HTERT RPE-1 (cell line): ENCODE results near the gene KCNK3.

Experiments
- in situ Hi-C: fragments of 300-500 bp; cut with MboI; formaldehyde crosslinking; loops from 4 replicates; pipeline ENCODE4 v1.14.3; 2020; ENCODE audit warnings: low sequenced_read_pairs

Gene KCNK3

GRCh38 chr2:26727641-26728561, 35.4 kb downstream of the KCNK3 start:
- in situ Hi-C loops, result loop anchor here (25.0 kb wide), 1 partner anchor 116 kb away; no protein-coding TSS in a partner anchor

- in situ Hi-C loops, result loop anchor here (25.0 kb wide), 1 partner anchor 117 kb away; no protein-coding TSS in a partner anchor
Measured at GRCh38 chr2:26729311-26729710, 36.8 kb downstream of the KCNK3 start.

- in situ Hi-C loops, result loop anchor here (25.0 kb wide), 1 partner anchor 118 kb away; no protein-coding TSS in a partner anchor
Measured at GRCh38 chr2:26730549-26731344, 38.2 kb downstream of the KCNK3 start.

- in situ Hi-C loops, result loop anchor here (25.0 kb wide), 1 partner anchor 119 kb away; no protein-coding TSS in a partner anchor
Measured at GRCh38 chr2:26731714-26732113, 39.2 kb downstream of the KCNK3 start.

- in situ Hi-C loops, result loop anchor here (25.0 kb wide), 1 partner anchor 120 kb away; no protein-coding TSS in a partner anchor
Measured at GRCh38 chr2:26732446-26732845, 39.9 kb downstream of the KCNK3 start.

GRCh38 chr2:26733413-26733812, 40.9 kb downstream of the KCNK3 start:
- in situ Hi-C loops, result loop anchor here (25.0 kb wide), 1 partner anchor 121 kb away; no protein-coding TSS in a partner anchor

- in situ Hi-C loops, result loop anchor here (25.0 kb wide), 1 partner anchor 123 kb away; no protein-coding TSS in a partner anchor
Measured at GRCh38 chr2:26735097-26735496, 42.6 kb downstream of the KCNK3 start.

- in situ Hi-C loops, result loop anchor here (25.0 kb wide), 1 partner anchor 124 kb away; no protein-coding TSS in a partner anchor
Measured at GRCh38 chr2:26735883-26736588, 43.5 kb downstream of the KCNK3 start.

- in situ Hi-C loops, result loop anchor here (25.0 kb wide), 1 partner anchor 125 kb away; no protein-coding TSS in a partner anchor
Measured at GRCh38 chr2:26737221-26737620, 44.7 kb downstream of the KCNK3 start.

GRCh38 chr2:26738481-26738880, 46.0 kb downstream of the KCNK3 start:
- in situ Hi-C loops, result loop anchor here (25.0 kb wide), 1 partner anchor 126 kb away; no protein-coding TSS in a partner anchor

- in situ Hi-C loops, result loop anchor here (25.0 kb wide), 1 partner anchor 127 kb away; no protein-coding TSS in a partner anchor
Measured at GRCh38 chr2:26739514-26739913, 47.0 kb downstream of the KCNK3 start.

- in situ Hi-C loops, result loop anchor here (25.0 kb wide), 1 partner anchor 128 kb away; no protein-coding TSS in a partner anchor
Measured at GRCh38 chr2:26740346-26740745, 47.8 kb downstream of the KCNK3 start.

- in situ Hi-C loops, result loop anchor here (25.0 kb wide), 1 partner anchor 129 kb away; no protein-coding TSS in a partner anchor
Measured at GRCh38 chr2:26740890-26741302, 48.4 kb downstream of the KCNK3 start.

GRCh38 chr2:26742048-26742770, 49.7 kb downstream of the KCNK3 start:
- in situ Hi-C loops, result loop anchor here (25.0 kb wide), 1 partner anchor 130 kb away; no protein-coding TSS in a partner anchor

GRCh38 chr2:26743852-26744251, 51.3 kb downstream of the KCNK3 start:
- in situ Hi-C loops, result loop anchor here (25.0 kb wide), 1 partner anchor 132 kb away; no protein-coding TSS in a partner anchor

GRCh38 chr2:26744953-26745352, 52.4 kb downstream of the KCNK3 start:
- in situ Hi-C loops, result loop anchor here (25.0 kb wide), 1 partner anchor 133 kb away; no protein-coding TSS in a partner anchor

- in situ Hi-C loops, result loop anchor here (25.0 kb wide), 1 partner anchor 133 kb away; no protein-coding TSS in a partner anchor
Measured at GRCh38 chr2:26745609-26746327, 53.2 kb downstream of the KCNK3 start.

GRCh38 chr2:26746934-26747333, 54.4 kb downstream of the KCNK3 start:
- in situ Hi-C loops, result loop anchor here (25.0 kb wide), 1 partner anchor 135 kb away; no protein-coding TSS in a partner anchor
